ENCODE data around the gene IL17REL.

GRCh38 chr22:49961005-49961600, 51.5 kb downstream of the IL17REL start:
- TF ChIP-seq CTCF (IDR thresholded peaks at IDR 0.05) (no peak), POLR2A (IDR thresholded peaks at IDR 0.05) (no peak)
